ENCODE measurements around the gene MMP24OS. TPM values are rescaled to one million over a fixed set of nuclear protein-coding genes. Genes with fewer than 3 reads are reported as not detected.

Gene MMP24OS
- total and polyA plus RNA-seq, 2 of the 4 experiments (the other 2 are of a cell fraction) = 5.9 to 64.9 TPM

DNA sequence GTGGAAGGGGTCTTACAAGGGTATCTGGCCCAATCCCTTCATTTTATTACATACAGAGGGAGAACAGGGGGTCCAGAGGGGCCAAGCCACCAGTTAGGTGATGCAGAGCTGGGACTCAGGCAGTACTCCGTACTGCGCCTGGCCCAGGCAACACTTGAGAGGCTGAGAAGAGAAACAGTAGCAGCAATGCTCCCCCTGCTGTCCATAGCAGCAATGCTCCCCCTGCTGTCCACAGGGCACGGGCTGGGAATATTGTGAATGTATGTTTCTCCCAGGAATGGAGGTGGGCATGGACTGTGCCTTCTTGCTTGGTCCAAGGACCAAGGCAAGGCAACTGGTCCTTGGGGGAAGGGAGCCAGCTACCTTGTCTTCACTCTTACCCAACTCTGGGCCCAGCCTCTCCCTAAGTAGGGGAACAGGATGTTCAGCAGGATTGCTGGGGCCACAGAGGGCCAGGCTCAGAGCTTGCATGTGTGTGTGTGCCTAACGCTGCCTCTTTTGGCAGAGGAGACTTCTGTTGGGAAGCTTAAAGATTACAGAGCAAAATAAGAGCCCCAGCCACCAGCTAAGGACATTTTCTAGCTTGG lies 29.1 kb upstream of the MMP24OS start:
- Histone ChIP-seq H3K4me1 (ENCODE audit: control insufficient read depth, insufficient read depth, low read length) (peaks cover 61% of the 10 kb centered on the region), H3K18ac (ENCODE audit: low read depth, low read length) (peak overlapping the region; percentile 92), H3K4me2 (ENCODE audit: low read depth, low read length) (no peak overlapping the region), H2BK15ac (ENCODE audit: low read depth, low read length) (peak overlapping the region; percentile 99), H2BK120ac (ENCODE audit: low read depth, low read length) (peak overlapping the region; percentile 100), H2AK5ac (ENCODE audit: low read depth, low read length) (peak overlapping the region; percentile 100), H2BK5ac (ENCODE audit: low read depth, low read length, poor library complexity, severe bottlenecking) (peak overlapping the region; percentile 94), H3K23ac (ENCODE audit: low read depth, low read length) (peak overlapping the region; percentile 98), H3K79me1 (ENCODE audit: low read depth in 1 of 2, low read length in 2 of 2) (peaks cover 0 to 61% of the 10 kb centered on the region in 2 experiments; a peak in 2 of 4 replicates), H3K9ac (ENCODE audit: low read depth, low read length) (0 out of 2 replicates have a peak overlapping the region, but pooled peaks have one; percentile 19), H3K9me3 (ENCODE audit: control insufficient read depth, insufficient read depth, low read length) (no peaks in the 10 kb centered on the region), H3K4ac (ENCODE audit: low read depth, low read length) (peak overlapping the region; percentile 99), H2AK9ac (replicated peaks; ENCODE audit: low read depth, low read length, poor library complexity) (peak overlapping the region; percentile 87), H3K27ac (ENCODE audit: insufficient read depth, low read length) (peak overlapping the region; percentile 88), H2BK20ac (ENCODE audit: low read depth, low read length) (peak overlapping the region; percentile 100), H4K5ac (ENCODE audit: low read depth, low read length) (peak overlapping the region; percentile 86), H3K14ac (replicated peaks; ENCODE audit: low read depth, low read length) (peak overlapping the region; percentile 99), H2AFZ (replicated peaks; ENCODE audit: low read length, poor library complexity) (peak overlapping the region; percentile 68), H4K20me1 (ENCODE audit: insufficient read depth, low read length) (no peaks in the 10 kb centered on the region), H3K9me1 (ENCODE audit: insufficient read depth, low read length) (peaks cover 55% of the 10 kb centered on the region), H3K27me3 (ENCODE audit: control insufficient read depth, insufficient read depth, low read length) (no peaks in the 10 kb centered on the region), H3K4me3 (ENCODE audit: insufficient read depth, low read depth, low read length) (no peak overlapping the region), H4K8ac (ENCODE audit: low read depth in 2 of 2, low read length in 2 of 2) (peak overlapping the region; percentile 97 to 98), H3K36me3 (ENCODE audit: control insufficient read depth, insufficient read depth, low read length) (no peaks in the 10 kb centered on the region), H4K91ac (ENCODE audit: insufficient read depth, low read depth, low read length) (peak overlapping the region; percentile 100), H3K56ac (ENCODE audit: extremely low read depth, insufficient read depth, low read length) (peak overlapping the region; percentile 86; the same call in 1 of the 2 replicates)
- ChIA-PET CTCF (interaction anchor here (0.6 to 1.7 kb wide), 10 partner anchors 9 to 162 kb away, joined by 3 to 9 read pairs (median 4); partner anchors contain the start of gene GDF5), POLR2A (ENCODE audit: unreplicated experiment) (interaction anchor here (0.6 to 1.0 kb wide), 3 partner anchors 22 to 123 kb away, joined by 3 read pairs; partner anchors contain the start of gene EIF6)
- no TSS peak for BruUV-seq (replicated peaks)
- dilution Hi-C loops (cut with HindIII; ENCODE audit: low sequenced_read_pairs, unreplicated experiment) = no loop called here
- intact Hi-C loops (cut with micrococcal nuclease) = loop anchor here (2.0 kb wide), 1 partner anchor 32 kb away; no protein-coding TSS in a partner anchor
- WGBS, 2 experiments (ENCODE audit: extremely low coverage in 2 of 2, insufficient read length in 1 of 2) = 72% methylated on average over 3 of the region's 4 CpGs; no CpG with 5 or more reads in 1 of the 2 experiments
- in situ Hi-C loops (cut with MboI; ENCODE audit: low sequenced_read_pairs) = loop anchor here (5.0 kb wide), 1 partner anchor 130 kb away; the partner anchor contains the start of gene GDF5
- peak; percentile 20 for ATAC-seq (ENCODE audit: low read depth)
- peak; percentile 84 for DNase-seq
- no peak for TF ChIP-seq MAFK (IDR thresholded peaks at IDR 0.05; ENCODE audit: low read depth, low read length)
- peak; percentile 26; the same call in 1 of the 2 replicates for TF ChIP-seq POLR2A (IDR thresholded peaks at IDR 0.05; ENCODE audit: low read depth, low read length)
- no peak for TF ChIP-seq CHD1 (IDR thresholded peaks at IDR 0.05; ENCODE audit: low read depth, low read length)
- 0 out of 2 replicates have a peak, but pooled peaks have one; percentile 21 for TF ChIP-seq MXI1 (IDR thresholded peaks at IDR 0.05; ENCODE audit: borderline replicate concordance, low read depth, low read length)
- TF ChIP-seq NFE2L2 (IDR thresholded peaks at IDR 0.05; ENCODE audit: low read depth, low read length) = no peak
- peak; percentile 59 for TF ChIP-seq SMC3 (IDR thresholded peaks at IDR 0.05; ENCODE audit: low read depth, low read length)
- TF ChIP-seq, protein P1, sequence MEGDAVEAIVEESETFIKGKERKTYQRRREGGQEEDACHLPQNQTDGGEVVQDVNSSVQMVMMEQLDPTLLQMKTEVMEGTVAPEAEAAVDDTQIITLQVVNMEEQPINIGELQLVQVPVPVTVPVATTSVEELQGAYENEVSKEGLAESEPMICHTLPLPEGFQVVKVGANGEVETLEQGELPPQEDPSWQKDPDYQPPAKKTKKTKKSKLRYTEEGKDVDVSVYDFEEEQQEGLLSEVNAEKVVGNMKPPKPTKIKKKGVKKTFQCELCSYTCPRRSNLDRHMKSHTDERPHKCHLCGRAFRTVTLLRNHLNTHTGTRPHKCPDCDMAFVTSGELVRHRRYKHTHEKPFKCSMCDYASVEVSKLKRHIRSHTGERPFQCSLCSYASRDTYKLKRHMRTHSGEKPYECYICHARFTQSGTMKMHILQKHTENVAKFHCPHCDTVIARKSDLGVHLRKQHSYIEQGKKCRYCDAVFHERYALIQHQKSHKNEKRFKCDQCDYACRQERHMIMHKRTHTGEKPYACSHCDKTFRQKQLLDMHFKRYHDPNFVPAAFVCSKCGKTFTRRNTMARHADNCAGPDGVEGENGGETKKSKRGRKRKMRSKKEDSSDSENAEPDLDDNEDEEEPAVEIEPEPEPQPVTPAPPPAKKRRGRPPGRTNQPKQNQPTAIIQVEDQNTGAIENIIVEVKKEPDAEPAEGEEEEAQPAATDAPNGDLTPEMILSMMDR (conservative IDR thresholded peaks at IDR 0.05; ENCODE audit: low read depth, low read length) = peak; percentile 91
- TF ChIP-seq BHLHE40 (IDR thresholded peaks at IDR 0.05; ENCODE audit: low read depth, low read length) = no peak
- TF ChIP-seq RFX5 (IDR thresholded peaks at IDR 0.05; ENCODE audit: low read depth, low read length) = no peak
- TF ChIP-seq, protein P2, sequence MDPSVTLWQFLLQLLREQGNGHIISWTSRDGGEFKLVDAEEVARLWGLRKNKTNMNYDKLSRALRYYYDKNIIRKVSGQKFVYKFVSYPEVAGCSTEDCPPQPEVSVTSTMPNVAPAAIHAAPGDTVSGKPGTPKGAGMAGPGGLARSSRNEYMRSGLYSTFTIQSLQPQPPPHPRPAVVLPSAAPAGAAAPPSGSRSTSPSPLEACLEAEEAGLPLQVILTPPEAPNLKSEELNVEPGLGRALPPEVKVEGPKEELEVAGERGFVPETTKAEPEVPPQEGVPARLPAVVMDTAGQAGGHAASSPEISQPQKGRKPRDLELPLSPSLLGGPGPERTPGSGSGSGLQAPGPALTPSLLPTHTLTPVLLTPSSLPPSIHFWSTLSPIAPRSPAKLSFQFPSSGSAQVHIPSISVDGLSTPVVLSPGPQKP (IDR thresholded peaks at IDR 0.05; ENCODE audit: borderline replicate concordance, low read depth, low read length) = no peak
- TF ChIP-seq MAZ (IDR thresholded peaks at IDR 0.05; ENCODE audit: borderline replicate concordance, low read depth, low read length) = peak; percentile 34; the same call in 1 of the 2 replicates
- peak; percentile 57 for TF ChIP-seq RAD21 (IDR thresholded peaks at IDR 0.05; ENCODE audit: low read length)
